ENCODE data around the gene MUCL3. TPM values are rescaled to one million over a fixed set of nuclear protein-coding genes. Genes with fewer than 3 reads are reported as not detected.

Gene MUCL3
- total RNA-seq, 2 experiments from 2014 or later: not detected

- no peak for DNase-seq (ENCODE audit: low spot score)
- Histone ChIP-seq H3K4me3 (ENCODE audit: low read depth, low read length, poor library complexity, severe bottlenecking) (no peak overlapping the region), H2AFZ (ENCODE audit: low read length) (no peak overlapping the region), H3K36me3 (ENCODE audit: insufficient read depth, low read length) (peaks cover 17% of the 10 kb centered on the region; the same call in 1 of the 2 replicates), H3K27ac (ENCODE audit: low read depth, low read length, poor library complexity, severe bottlenecking) (no peak overlapping the region), H4K20me1 (ENCODE audit: insufficient read depth, low read length) (no peaks in the 10 kb centered on the region), H3K4me1 (ENCODE audit: insufficient read depth, low read length, poor library complexity, severe bottlenecking) (no peaks in the 10 kb centered on the region), H3K79me2 (ENCODE audit: insufficient read depth, low read depth, low read length) (no peaks in the 10 kb centered on the region), H3K9me3 (ENCODE audit: low read length) (no peaks in the 10 kb centered on the region), H3K9me2 (ENCODE audit: insufficient read depth, low read length) (no peaks in the 10 kb centered on the region), H3K4me2 (ENCODE audit: low read length) (no peak overlapping the region)
- CTCF ChIA-PET (ENCODE audit: unreplicated experiment): no interaction called here
- no TSS peak for BruUV-seq (replicated peaks)
- TF ChIP-seq CTCF (conservative IDR thresholded peaks at IDR 0.05; ENCODE audit: low read length): no peak
- TF ChIP-seq EZH2phosphoT487 (IDR thresholded peaks at IDR 0.05; ENCODE audit: borderline replicate concordance, low read depth, low read length): no peak
- POLR2A ChIA-PET: interaction anchor here (1.0 kb wide), 1 partner anchor 13 kb away, joined by 3 read pairs; no protein-coding TSS in a partner anchor
- intact Hi-C loops (cut with micrococcal nuclease; ENCODE audit: unreplicated experiment): no loop called here
Measured at GRCh38 chr6:30894935-30895334, 45.8 kb upstream of the MUCL3 start.

GRCh38 chr6:30895343-30895742 is 45.4 kb upstream of the MUCL3 start:
- no TSS peak for BruUV-seq (replicated peaks)
- DNase-seq (ENCODE audit: low spot score): no peak
- H2AFZ ChIP-seq (ENCODE audit: low read length): no peak overlapping the region
- H4K20me1 ChIP-seq (ENCODE audit: insufficient read depth, low read length): no peaks in the 10 kb centered on the region
- no peak for TF ChIP-seq EZH2phosphoT487 (IDR thresholded peaks at IDR 0.05; ENCODE audit: borderline replicate concordance, low read depth, low read length)
- no peak for TF ChIP-seq CTCF (conservative IDR thresholded peaks at IDR 0.05; ENCODE audit: low read length)
- peaks cover 15% of the 10 kb centered on the region; the same call in 1 of the 2 replicates for H3K36me3 ChIP-seq (ENCODE audit: insufficient read depth, low read length)
- H3K9me2 ChIP-seq (ENCODE audit: insufficient read depth, low read length): no peaks in the 10 kb centered on the region
- intact Hi-C loops (cut with micrococcal nuclease; ENCODE audit: unreplicated experiment): no loop called here
- no peak overlapping the region for H3K4me3 ChIP-seq (ENCODE audit: low read depth, low read length, poor library complexity, severe bottlenecking)
- H3K9me3 ChIP-seq (ENCODE audit: low read length): no peaks in the 10 kb centered on the region
- ChIA-PET CTCF (ENCODE audit: unreplicated experiment) (no interaction called here), POLR2A (interaction anchor here (1.0 kb wide), 1 partner anchor 12 kb away, joined by 3 read pairs; no protein-coding TSS in a partner anchor)
- no peaks in the 10 kb centered on the region for H3K4me1 ChIP-seq (ENCODE audit: insufficient read depth, low read length, poor library complexity, severe bottlenecking)
- no peak overlapping the region for H3K4me2 ChIP-seq (ENCODE audit: low read length)
- H3K27ac ChIP-seq (ENCODE audit: low read depth, low read length, poor library complexity, severe bottlenecking): no peak overlapping the region
- no peaks in the 10 kb centered on the region for H3K79me2 ChIP-seq (ENCODE audit: insufficient read depth, low read depth, low read length)

GRCh38 chr6:30896541-30896940 is 44.2 kb upstream of the MUCL3 start:
- Histone ChIP-seq H3K9me3 (ENCODE audit: low read length) (no peaks in the 10 kb centered on the region), H3K4me3 (ENCODE audit: low read depth, low read length, poor library complexity, severe bottlenecking) (no peak overlapping the region), H2AFZ (ENCODE audit: low read length) (no peak overlapping the region), H3K4me2 (ENCODE audit: low read length) (no peak overlapping the region), H3K4me1 (ENCODE audit: insufficient read depth, low read length, poor library complexity, severe bottlenecking) (no peaks in the 10 kb centered on the region), H3K79me2 (ENCODE audit: insufficient read depth, low read depth, low read length) (no peaks in the 10 kb centered on the region), H3K36me3 (ENCODE audit: insufficient read depth, low read length) (peaks cover 14% of the 10 kb centered on the region; the same call in 1 of the 2 replicates), H3K9me2 (ENCODE audit: insufficient read depth, low read length) (no peaks in the 10 kb centered on the region), H4K20me1 (ENCODE audit: insufficient read depth, low read length) (no peaks in the 10 kb centered on the region), H3K27ac (ENCODE audit: low read depth, low read length, poor library complexity, severe bottlenecking) (no peak overlapping the region)
- intact Hi-C loops (cut with micrococcal nuclease; ENCODE audit: unreplicated experiment): no loop called here
- CTCF ChIA-PET (ENCODE audit: unreplicated experiment): interaction anchor here (0.6 to 0.7 kb wide), 2 partner anchors 11 to 12 kb away, joined by 3 read pairs; partner anchors contain the start of gene DDR1
- no peak for TF ChIP-seq CTCF (conservative IDR thresholded peaks at IDR 0.05; ENCODE audit: low read length)
- no peak for TF ChIP-seq EZH2phosphoT487 (IDR thresholded peaks at IDR 0.05; ENCODE audit: borderline replicate concordance, low read depth, low read length)
- BruUV-seq (replicated peaks): no TSS peak
- no peak for DNase-seq (ENCODE audit: low spot score)
- POLR2A ChIA-PET: no interaction called here

Data from OCI-LY7 (cell line).